ENCODE results near the gene SIPA1L3. TPM values are rescaled to one million over a fixed set of nuclear protein-coding genes. Genes with fewer than 3 reads are reported as not detected.
A peak's percentile ranks its signal among the peaks of the same experiment; 100 is the strongest.

Gene SIPA1L3
- total and polyA plus RNA-seq, 2 of the 13 experiments (the other 11 are each of a cell fraction or from before 2014, with no cell fraction given) = 5.5 to 7.7 TPM

DNA sequence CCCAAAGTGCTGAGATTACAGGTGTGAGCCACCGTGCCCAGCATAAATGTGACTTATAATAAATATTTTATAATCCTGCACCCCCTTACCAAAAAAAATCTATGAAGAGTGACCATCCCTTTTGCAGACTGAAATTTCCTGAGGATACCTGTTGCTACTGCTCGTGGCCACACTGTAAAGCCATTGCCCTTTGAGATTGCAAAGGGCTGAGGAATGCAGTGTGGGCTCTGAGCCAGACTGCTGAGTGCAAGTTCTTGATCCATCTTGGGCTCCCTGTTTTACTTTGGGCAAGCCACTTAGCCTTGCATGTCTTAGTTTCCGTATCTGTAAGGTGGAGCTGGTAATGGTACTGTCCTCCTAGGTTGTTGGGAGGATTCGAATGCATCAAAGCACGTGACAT lies 23.4 kb downstream of the SIPA1L3 start:
- no peak overlapping the region for H3K4me2 ChIP-seq (ENCODE audit: low read depth, low read length)
- POLR2A ChIA-PET = interaction anchor here (1.5 to 4.8 kb wide), 5 partner anchors 9 to 24 kb away, joined by 4 to 89 read pairs (median 7); partner anchors contain the start of genes SIPA1L3 and WDR87
- CTCF ChIA-PET (ENCODE audit: low intra/inter-chr PET ratio, low total read pairs) = no interaction called here

DNA sequence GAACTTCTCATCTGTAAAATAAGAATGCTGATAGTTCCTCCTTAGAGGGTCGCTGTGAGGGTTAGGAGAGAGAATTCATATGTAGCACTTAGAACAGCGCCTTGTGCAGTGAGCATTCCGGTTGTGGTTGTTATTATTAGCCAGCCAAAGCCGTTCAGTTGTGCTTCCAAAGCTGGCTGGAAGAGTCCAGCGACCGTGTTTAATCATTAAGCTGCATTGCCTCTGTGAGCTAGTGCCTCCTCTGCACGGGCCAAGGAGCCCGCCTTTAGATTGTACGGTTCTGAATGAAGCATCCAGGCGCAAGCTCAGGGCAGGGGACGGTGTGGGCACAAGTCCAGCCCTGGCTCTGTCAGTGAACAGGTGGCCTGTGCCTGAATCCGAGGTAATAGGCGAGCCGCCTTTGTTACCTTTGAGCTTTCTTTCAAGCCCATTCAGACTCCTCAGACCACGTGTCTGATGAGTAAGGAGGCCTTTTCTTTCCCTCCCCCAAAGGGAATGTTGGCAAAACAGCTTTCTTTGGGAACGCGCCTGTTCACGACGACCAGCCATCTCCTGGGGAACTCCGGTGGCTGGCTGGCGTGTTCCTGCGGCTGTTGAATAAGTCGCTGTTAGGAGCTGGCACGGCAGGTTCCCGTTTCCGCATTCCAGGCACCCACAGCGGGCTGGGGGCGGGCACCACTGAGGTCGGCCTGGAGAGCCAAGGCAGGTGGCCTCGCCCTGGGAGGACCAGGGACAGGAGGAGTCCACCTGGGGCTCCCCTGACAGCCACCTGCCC lies 25.1 kb downstream of the SIPA1L3 start:
- TSS peak; percentile 99 for BruUV-seq (replicated peaks)
- H3K27me3 ChIP-seq (ENCODE audit: control insufficient read depth in 1 of 2, insufficient read depth in 2 of 2, low read length in 2 of 2) = no peaks in the 10 kb centered on the region
- peak; percentile 85 for ATAC-seq
- H4K20me1 ChIP-seq (ENCODE audit: insufficient read depth, low read length) = no peaks in the 10 kb centered on the region
- H3K4me2 ChIP-seq (ENCODE audit: low read depth, low read length) = peak overlapping the region; percentile 97
- H3K4me1 ChIP-seq (ENCODE audit: insufficient read depth, low read length) = peaks cover 69% of the 10 kb centered on the region
- in situ Hi-C loops (cut with HindIII; ENCODE audit: extremely low pct_ligation_motif_present, low pct_unique_long_range_greater_than_20kb) (no loop called here), intact Hi-C loops (cut with micrococcal nuclease; ENCODE audit: unreplicated experiment) (loop anchor here (2.0 kb wide), 1 partner anchor 25 kb away; the partner anchor contains the start of genes SIPA1L3 and WDR87)
- H3K9ac ChIP-seq (ENCODE audit: insufficient read depth, low read depth, low read length) = peak overlapping the region; percentile 81
- DNase-seq (ENCODE audit: low spot score) = peak; percentile 84
- FAIRE-seq = peak; percentile 94
- ChIA-PET POLR2A (interaction anchor here (0.7 to 4.8 kb wide), 12 partner anchors 8 to 442 kb away, joined by 3 to 89 read pairs (median 4); partner anchors contain the start of genes PSMD8, SIPA1L3 and WDR87), CTCF (ENCODE audit: low intra/inter-chr PET ratio, low total read pairs) (no interaction called here)
- H3K36me3 ChIP-seq (replicated peaks in 1 of 2; ENCODE audit: control insufficient read depth in 1 of 2, insufficient read depth in 2 of 2, low read length in 2 of 2) = no peaks in the 10 kb centered on the region
- 0% methylated on average over 8 of the region's 30 CpGs for WGBS (ENCODE audit: low lambda C conversion rate)
- peaks cover 9% of the 10 kb centered on the region for H3K9me3 ChIP-seq (ENCODE audit: low read length)
- H3K27ac ChIP-seq (ENCODE audit: extremely low read length, insufficient read depth, low read length) = peak overlapping the region; percentile 87
- H3K4me3 ChIP-seq (replicated peaks in 1 of 3; ENCODE audit: insufficient read depth in 1 of 3, low read depth in 2 of 3, low read length in 3 of 3) = peak overlapping the region; percentile 57 to 75 (median 68); a peak in 5 of 6 replicates
- H3K79me2 ChIP-seq (ENCODE audit: insufficient read depth, low read length) = peaks cover 33% of the 10 kb centered on the region
- no peak overlapping the region for H2AFZ ChIP-seq (ENCODE audit: low read length)
- peak; percentile 41; the same call in 1 of the 2 replicates for TF ChIP-seq ZNF225 (CRISPR knock-in tag; IDR thresholded peaks at IDR 0.05)
- no peak for TF ChIP-seq ZBTB20 (CRISPR knock-in tag; IDR thresholded peaks at IDR 0.05; ENCODE audit: borderline replicate concordance, low read depth)
- TF ChIP-seq RBFOX2 (IDR thresholded peaks at IDR 0.05; ENCODE audit: low read depth, low read length) = peak; percentile 40
- TF ChIP-seq NR2C2 (CRISPR knock-in tag; IDR thresholded peaks at IDR 0.05; ENCODE audit: borderline replicate concordance) = no peak
- TF ChIP-seq ZNF451 (CRISPR knock-in tag; IDR thresholded peaks at IDR 0.05) = no peak
- TF ChIP-seq, protein P1, sequence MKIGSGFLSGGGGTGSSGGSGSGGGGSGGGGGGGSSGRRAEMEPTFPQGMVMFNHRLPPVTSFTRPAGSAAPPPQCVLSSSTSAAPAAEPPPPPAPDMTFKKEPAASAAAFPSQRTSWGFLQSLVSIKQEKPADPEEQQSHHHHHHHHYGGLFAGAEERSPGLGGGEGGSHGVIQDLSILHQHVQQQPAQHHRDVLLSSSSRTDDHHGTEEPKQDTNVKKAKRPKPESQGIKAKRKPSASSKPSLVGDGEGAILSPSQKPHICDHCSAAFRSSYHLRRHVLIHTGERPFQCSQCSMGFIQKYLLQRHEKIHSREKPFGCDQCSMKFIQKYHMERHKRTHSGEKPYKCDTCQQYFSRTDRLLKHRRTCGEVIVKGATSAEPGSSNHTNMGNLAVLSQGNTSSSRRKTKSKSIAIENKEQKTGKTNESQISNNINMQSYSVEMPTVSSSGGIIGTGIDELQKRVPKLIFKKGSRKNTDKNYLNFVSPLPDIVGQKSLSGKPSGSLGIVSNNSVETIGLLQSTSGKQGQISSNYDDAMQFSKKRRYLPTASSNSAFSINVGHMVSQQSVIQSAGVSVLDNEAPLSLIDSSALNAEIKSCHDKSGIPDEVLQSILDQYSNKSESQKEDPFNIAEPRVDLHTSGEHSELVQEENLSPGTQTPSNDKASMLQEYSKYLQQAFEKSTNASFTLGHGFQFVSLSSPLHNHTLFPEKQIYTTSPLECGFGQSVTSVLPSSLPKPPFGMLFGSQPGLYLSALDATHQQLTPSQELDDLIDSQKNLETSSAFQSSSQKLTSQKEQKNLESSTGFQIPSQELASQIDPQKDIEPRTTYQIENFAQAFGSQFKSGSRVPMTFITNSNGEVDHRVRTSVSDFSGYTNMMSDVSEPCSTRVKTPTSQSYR (CRISPR knock-in tag; IDR thresholded peaks at IDR 0.05; ENCODE audit: borderline replicate concordance) = peak; percentile 25; the same call in 1 of the 2 replicates
- 0 out of 2 replicates have a peak, but pooled peaks have one; percentile 33 for TF ChIP-seq TGIF2 (CRISPR knock-in tag; IDR thresholded peaks at IDR 0.05)
- TF ChIP-seq, protein P2, sequence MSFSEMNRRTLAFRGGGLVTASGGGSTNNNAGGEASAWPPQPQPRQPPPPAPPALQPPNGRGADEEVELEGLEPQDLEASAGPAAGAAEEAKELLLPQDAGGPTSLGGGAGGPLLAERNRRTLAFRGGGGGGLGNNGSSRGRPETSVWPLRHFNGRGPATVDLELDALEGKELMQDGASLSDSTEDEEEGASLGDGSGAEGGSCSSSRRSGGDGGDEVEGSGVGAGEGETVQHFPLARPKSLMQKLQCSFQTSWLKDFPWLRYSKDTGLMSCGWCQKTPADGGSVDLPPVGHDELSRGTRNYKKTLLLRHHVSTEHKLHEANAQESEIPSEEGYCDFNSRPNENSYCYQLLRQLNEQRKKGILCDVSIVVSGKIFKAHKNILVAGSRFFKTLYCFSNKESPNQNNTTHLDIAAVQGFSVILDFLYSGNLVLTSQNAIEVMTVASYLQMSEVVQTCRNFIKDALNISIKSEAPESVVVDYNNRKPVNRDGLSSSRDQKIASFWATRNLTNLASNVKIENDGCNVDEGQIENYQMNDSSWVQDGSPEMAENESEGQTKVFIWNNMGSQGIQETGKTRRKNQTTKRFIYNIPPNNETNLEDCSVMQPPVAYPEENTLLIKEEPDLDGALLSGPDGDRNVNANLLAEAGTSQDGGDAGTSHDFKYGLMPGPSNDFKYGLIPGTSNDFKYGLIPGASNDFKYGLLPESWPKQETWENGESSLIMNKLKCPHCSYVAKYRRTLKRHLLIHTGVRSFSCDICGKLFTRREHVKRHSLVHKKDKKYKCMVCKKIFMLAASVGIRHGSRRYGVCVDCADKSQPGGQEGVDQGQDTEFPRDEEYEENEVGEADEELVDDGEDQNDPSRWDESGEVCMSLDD (CRISPR knock-in tag; IDR thresholded peaks at IDR 0.05; ENCODE audit: borderline replicate concordance) = no peak

More for the DNA sequence above, 23.4 kb downstream of the SIPA1L3 start:
- Histone ChIP-seq H3K4me3 (replicated peaks in 1 of 3; ENCODE audit: insufficient read depth in 1 of 3, low read depth in 2 of 3, low read length in 3 of 3) (no peak overlapping the region), H3K27ac (ENCODE audit: extremely low read length, insufficient read depth, low read length) (no peak overlapping the region), H3K27me3 (ENCODE audit: control insufficient read depth in 1 of 2, insufficient read depth in 2 of 2, low read length in 2 of 2) (no peaks in the 10 kb centered on the region), H3K9me3 (ENCODE audit: low read length) (peaks cover 4% of the 10 kb centered on the region), H3K9ac (ENCODE audit: insufficient read depth, low read depth, low read length) (no peak overlapping the region), H3K36me3 (replicated peaks in 1 of 2; ENCODE audit: control insufficient read depth in 1 of 2, insufficient read depth in 2 of 2, low read length in 2 of 2) (no peaks in the 10 kb centered on the region), H3K79me2 (ENCODE audit: insufficient read depth, low read length) (peaks cover 25% of the 10 kb centered on the region), H3K4me1 (ENCODE audit: insufficient read depth, low read length) (peaks cover 55% of the 10 kb centered on the region), H4K20me1 (ENCODE audit: insufficient read depth, low read length) (no peaks in the 10 kb centered on the region), H2AFZ (ENCODE audit: low read length) (no peak overlapping the region)
- BruUV-seq (replicated peaks) = no TSS peak
- in situ Hi-C loops (cut with HindIII; ENCODE audit: extremely low pct_ligation_motif_present, low pct_unique_long_range_greater_than_20kb) (no loop called here), intact Hi-C loops (cut with micrococcal nuclease; ENCODE audit: unreplicated experiment) (no loop called here)
- DNase-seq (ENCODE audit: low spot score) (peak; percentile 27), ATAC-seq (no peak), FAIRE-seq (no peak)
- WGBS (ENCODE audit: low lambda C conversion rate) = 92% methylated on average over 4 of the region's 5 CpGs
- TF ChIP-seq NFYB (CRISPR knock-in tag; IDR thresholded peaks at IDR 0.05) (no peak), NFE2 (CRISPR knock-in tag; IDR thresholded peaks at IDR 0.05) (no peak), TBX2 (CRISPR knock-in tag; IDR thresholded peaks at IDR 0.05; ENCODE audit: borderline replicate concordance) (no peak), ZNF883 (CRISPR knock-in tag; IDR thresholded peaks at IDR 0.05; ENCODE audit: not compliant biosample characterization) (no peak), TEAD3 (CRISPR knock-in tag; optimal IDR thresholded peaks at IDR 0.05; ENCODE audit: borderline replicate concordance) (peak; percentile 66), ZNF382 (CRISPR knock-in tag; IDR thresholded peaks at IDR 0.05; ENCODE audit: borderline replicate concordance) (no peak)
